CD4-positive, alpha-beta T cell treated with Interleukin-10 for 1 hour (primary cell): Measurements from ENCODE around the gene SLC19A1.

Experiments used
- DNase-seq: peaks from one replicate; pipeline ENCODE4 v3.0.0-alpha.2; 2020

Gene SLC19A1

GRCh38 chr21:45515241-45516061 lies 26.8 kb downstream of the SLC19A1 start:
- DNase-seq = no peak

GRCh38 chr21:45514311-45515021 lies 27.8 kb downstream of the SLC19A1 start:
- DNase-seq = no peak

GRCh38 chr21:45513741-45514310 lies 28.4 kb downstream of the SLC19A1 start:
- no peak for DNase-seq

GRCh38 chr21:45513003-45513717 lies 29.1 kb downstream of the SLC19A1 start:
- DNase-seq = no peak

GRCh38 chr21:45512626-45513002 lies 29.6 kb downstream of the SLC19A1 start:
- DNase-seq = no peak

GRCh38 chr21:45511661-45512431 lies 30.4 kb downstream of the SLC19A1 start:
- DNase-seq = no peak

GRCh38 chr21:45511007-45511406 lies 31.2 kb downstream of the SLC19A1 start:
- DNase-seq = no peak

- DNase-seq = no peak
Measured at GRCh38 chr21:45510466-45510955, 31.7 kb downstream of the SLC19A1 start.

GRCh38 chr21:45509566-45510465 lies 32.4 kb downstream of the SLC19A1 start:
- DNase-seq = no peak

- DNase-seq = no peak
Measured at GRCh38 chr21:45508607-45509565, 33.4 kb downstream of the SLC19A1 start.

GRCh38 chr21:45507888-45508508 lies 34.2 kb downstream of the SLC19A1 start:
- DNase-seq = no peak

- DNase-seq = no peak
Measured at GRCh38 chr21:45507523-45507875, 34.7 kb downstream of the SLC19A1 start.

GRCh38 chr21:45506836-45507522 lies 35.3 kb downstream of the SLC19A1 start:
- no peak for DNase-seq

GRCh38 chr21:45506241-45506817 lies 35.9 kb downstream of the SLC19A1 start:
- no peak for DNase-seq

GRCh38 chr21:45505416-45506021 lies 36.7 kb downstream of the SLC19A1 start:
- no peak for DNase-seq

GRCh38 chr21:45504516-45505415 lies 37.5 kb downstream of the SLC19A1 start:
- no peak for DNase-seq

- no peak for DNase-seq
Measured at GRCh38 chr21:45504021-45504515, 38.2 kb downstream of the SLC19A1 start.
